Esophagus squamous epithelium (tissue), 5 donors: ENCODE data around the gene TNKS2. TPM values are rescaled to one million over a fixed set of nuclear protein-coding genes. Genes with fewer than 3 reads are reported as not detected.

Experiments used
- DNase-seq: peaks from one replicate; lab custom pipeline; 2025; lab: John Stamatoyannopoulos, UW
- H3K27ac ChIP-seq, 4 donors: fragments of 200-600 bp; sonication (generic); one replicate each; pipeline ENCODE4 v1.5.1; 2016 to 2019; ENCODE audit warnings: mild to moderate bottlenecking in 1 of 4
- H3K27me3 ChIP-seq, 4 donors: fragments of 200-600 bp; sonication (generic); 1 replicate in 3 of 4; 2 replicates in 1 of 4; pipeline versions ENCODE4 v1.5.1 to v1.6.0; 2017 to 2021; ENCODE audit warnings: antibody characterized with exemption in 1 of 4
- H3K36me3 ChIP-seq, 3 donors: fragments of 200-600 bp; sonication (generic); one replicate each; pipeline ENCODE4 v1.5.1; 2016 to 2019
- H3K4me1 ChIP-seq, 3 donors: fragments of 200-600 bp; sonication (generic); one replicate each; pipeline ENCODE4 v1.5.1; 2017 to 2019
- H3K4me3 ChIP-seq, 4 donors: fragments of 200-600 bp; sonication (generic); 1 replicate in 3 of 4; 2 replicates in 1 of 4; pipeline ENCODE4 v1.5.1; 2016 to 2019; ENCODE audit warnings: mild to moderate bottlenecking in 2 of 4, moderate library complexity in 1 of 4
- H3K9me3 ChIP-seq, 3 donors: fragments of 200-600 bp; sonication (generic); one replicate each; pipeline ENCODE4 v1.5.1; 2016 to 2019
- CTCF ChIP-seq, 6 experiments: fragments of 450-650 bp in 4 of 6; fragments of 200-600 bp in 2 of 6; sonication (generic) in 2 of 6; IDR thresholded peaks; one replicate each; pipeline ENCODE4 v1.5.1; 2016 to 2019; ENCODE audit warnings: antibody characterized with exemption in 6 of 6, mild to moderate bottlenecking in 4 of 6, moderate library complexity in 4 of 6
- POLR2A ChIP-seq, 4 donors: fragments of 450-650 bp; IDR thresholded peaks; one replicate each; pipeline ENCODE4 v1.6.1; 2017; ENCODE audit warnings: antibody characterized with exemption in 4 of 4, mild to moderate bottlenecking in 4 of 4, moderate library complexity in 3 of 4
- WGBS, 2 donors: methylation state at CpG; one replicate each; pipeline ENCODE4 v1.1.5; 2018; 5-methylcytosine and 5-hydroxymethylcytosine counted together
- intact Hi-C: fragments of 100-400 bp; cut with DNase I; formaldehyde crosslinking; loops from one replicate; pipeline ENCODE4 v1.15.0; 2022
- total RNA-seq, 4 donors: library from RNA; depleted of rRNA; stranded (reverse); fragments of >200 nt; gene quantifications; one replicate each; pipeline ENCODE4 v1.1.0, GENCODE V29; 2016
- donor health status: DM: yes; HTN: yes; CAD: no.

The TNKS2 gene
- total RNA-seq, 4 donors from 2014 or later, result 33.1 to 43.5 (median 39.2) TPM

GRCh38 chr10:91772461-91772860 is 25.8 kb upstream of the TNKS2 start:
- 72 to 74% methylated on average over 2 of the region's 2 CpGs for WGBS, 2 donors
- H3K27ac ChIP-seq, result no peak overlapping the region
- TF ChIP-seq CTCF (IDR thresholded peaks at IDR 0.05) (no peak), POLR2A (IDR thresholded peaks at IDR 0.05) (no peak)
- intact Hi-C loops, result no loop called here
- H3K27me3 ChIP-seq, result no peaks in the 10 kb centered on the region
- DNase-seq, result no peak
- H3K36me3 ChIP-seq, result no peaks in the 10 kb centered on the region
- H3K4me3 ChIP-seq, result no peak overlapping the region
- H3K9me3 ChIP-seq, result no peaks in the 10 kb centered on the region
- H3K4me1 ChIP-seq, result no peaks in the 10 kb centered on the region

- DNase-seq, result no peak
- no peaks in the 10 kb centered on the region for H3K36me3 ChIP-seq
- H3K4me3 ChIP-seq, result no peak overlapping the region
- H3K27ac ChIP-seq, result no peak overlapping the region
- no peaks in the 10 kb centered on the region for H3K4me1 ChIP-seq
- H3K9me3 ChIP-seq, result no peaks in the 10 kb centered on the region
- no peaks in the 10 kb centered on the region for H3K27me3 ChIP-seq
- intact Hi-C loops, result no loop called here
- TF ChIP-seq POLR2A (IDR thresholded peaks at IDR 0.05), result no peak
- TF ChIP-seq CTCF (IDR thresholded peaks at IDR 0.05), result no peak
- WGBS, 2 donors, result 75 to 90% methylated on average over 1 of the region's 1 CpG
Observed at GRCh38 chr10:91772869-91773268, 25.4 kb upstream of the TNKS2 start.

GRCh38 chr10:91774571-91774970 is 23.7 kb upstream of the TNKS2 start:
- Histone ChIP-seq H3K27ac (no peak overlapping the region), H3K4me3 (no peak overlapping the region), H3K36me3 (no peaks in the 10 kb centered on the region), H3K4me1 (peaks cover 0 to 13% (median 4%) of the 10 kb centered on the region in 3 donors), H3K27me3 (no peaks in the 10 kb centered on the region), H3K9me3 (no peaks in the 10 kb centered on the region)
- TF ChIP-seq POLR2A (IDR thresholded peaks at IDR 0.05) (no peak), CTCF (IDR thresholded peaks at IDR 0.05) (no peak)
- WGBS, 2 donors, result 93 to 94% methylated on average over 1 to 2 of the region's 2 CpGs
- intact Hi-C loops, result no loop called here
- DNase-seq, result no peak

GRCh38 chr10:91775731-91776130 is 22.5 kb upstream of the TNKS2 start:
- Histone ChIP-seq H3K4me1 (peaks cover 0 to 18% (median 4%) of the 10 kb centered on the region in 3 donors), H3K27ac (no peak overlapping the region), H3K36me3 (no peaks in the 10 kb centered on the region), H3K27me3 (no peaks in the 10 kb centered on the region), H3K4me3 (no peak overlapping the region), H3K9me3 (no peaks in the 10 kb centered on the region)
- DNase-seq, result no peak
- TF ChIP-seq POLR2A (IDR thresholded peaks at IDR 0.05), result no peak
- no peak for TF ChIP-seq CTCF (IDR thresholded peaks at IDR 0.05)
- intact Hi-C loops, result no loop called here
- 88 to 90% methylated on average over 2 of the region's 2 CpGs for WGBS, 2 donors

- 91 to 97% methylated on average over 3 of the region's 3 CpGs for WGBS, 2 donors
- intact Hi-C loops, result no loop called here
- no peaks in the 10 kb centered on the region for H3K9me3 ChIP-seq
- no peak for TF ChIP-seq POLR2A (IDR thresholded peaks at IDR 0.05)
- TF ChIP-seq CTCF (IDR thresholded peaks at IDR 0.05), result no peak
- H3K4me1 ChIP-seq, result peaks cover 0 to 18% (median 4%) of the 10 kb centered on the region in 3 donors
- H3K36me3 ChIP-seq, result no peaks in the 10 kb centered on the region
- H3K27ac ChIP-seq, result no peak overlapping the region
- no peak overlapping the region for H3K4me3 ChIP-seq
- no peak for DNase-seq
- H3K27me3 ChIP-seq, result no peaks in the 10 kb centered on the region
Observed at GRCh38 chr10:91776266-91776665, 22.0 kb upstream of the TNKS2 start.
